ENCODE data around the gene KRT38. TPM values are rescaled to one million over a fixed set of nuclear protein-coding genes. Genes with fewer than 3 reads are reported as not detected.

Gene KRT38
- total RNA-seq, result not detected in 2 replicates
- polyA plus RNA-seq (2012), result not detected

DNA sequence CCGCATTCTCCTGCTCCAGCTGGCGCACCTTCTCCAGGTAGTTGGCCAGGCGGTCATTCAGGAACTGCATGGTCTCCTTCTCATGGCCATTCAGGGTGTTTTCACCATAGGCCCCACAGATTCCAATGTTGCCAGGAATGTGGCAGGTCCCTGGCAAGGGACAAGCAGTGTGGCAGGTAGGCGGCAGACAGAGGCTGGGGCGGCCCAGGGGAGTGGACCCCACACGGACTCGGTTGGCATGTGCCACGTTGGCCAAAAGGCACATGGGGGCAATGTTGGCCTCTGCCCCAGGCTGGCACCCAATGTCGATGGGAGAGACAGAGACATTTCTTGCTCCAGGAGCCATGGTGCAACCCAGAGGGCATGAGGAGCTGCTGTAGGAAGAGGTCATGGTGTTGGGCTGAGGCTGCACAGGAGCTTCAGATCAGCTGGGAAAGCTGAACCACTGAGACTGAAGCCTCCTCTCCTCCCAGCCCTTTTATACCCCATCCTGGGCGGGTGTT is at the start of gene KRT38:
TSS of gene KRT38 (minus strand) at position 453 of the 503 bp plus-strand sequence. CDS start at position 391, 62 bp downstream.
- no peak for DNase-seq (ENCODE audit: low read depth)

DNA sequence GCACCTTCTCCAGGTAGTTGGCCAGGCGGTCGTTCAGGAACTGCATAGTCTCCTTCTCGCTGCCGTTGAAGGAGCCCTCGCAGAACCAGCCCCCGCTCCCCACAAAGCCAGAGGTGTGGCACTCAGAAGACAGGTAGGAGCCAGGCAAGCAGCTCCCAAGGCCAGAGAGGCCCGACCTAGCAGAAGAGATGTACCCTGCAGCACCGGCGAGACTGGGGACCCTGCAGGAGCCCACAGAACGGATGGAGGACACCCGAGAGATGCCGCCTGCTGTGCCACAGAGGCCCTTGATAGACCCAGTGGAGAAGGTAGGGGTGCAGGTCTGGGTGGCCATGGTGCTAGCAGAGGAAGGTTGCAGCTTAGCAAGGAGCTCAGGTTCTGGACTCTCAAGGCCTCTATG is 48.7 kb upstream of the KRT38 start, which contains the start of gene KRT36:
TSS of gene KRT36 (minus strand) at position 380 of the 400 bp plus-strand sequence. CDS start at position 334, 46 bp downstream.
- no peak for DNase-seq (ENCODE audit: low read depth)

DNA sequence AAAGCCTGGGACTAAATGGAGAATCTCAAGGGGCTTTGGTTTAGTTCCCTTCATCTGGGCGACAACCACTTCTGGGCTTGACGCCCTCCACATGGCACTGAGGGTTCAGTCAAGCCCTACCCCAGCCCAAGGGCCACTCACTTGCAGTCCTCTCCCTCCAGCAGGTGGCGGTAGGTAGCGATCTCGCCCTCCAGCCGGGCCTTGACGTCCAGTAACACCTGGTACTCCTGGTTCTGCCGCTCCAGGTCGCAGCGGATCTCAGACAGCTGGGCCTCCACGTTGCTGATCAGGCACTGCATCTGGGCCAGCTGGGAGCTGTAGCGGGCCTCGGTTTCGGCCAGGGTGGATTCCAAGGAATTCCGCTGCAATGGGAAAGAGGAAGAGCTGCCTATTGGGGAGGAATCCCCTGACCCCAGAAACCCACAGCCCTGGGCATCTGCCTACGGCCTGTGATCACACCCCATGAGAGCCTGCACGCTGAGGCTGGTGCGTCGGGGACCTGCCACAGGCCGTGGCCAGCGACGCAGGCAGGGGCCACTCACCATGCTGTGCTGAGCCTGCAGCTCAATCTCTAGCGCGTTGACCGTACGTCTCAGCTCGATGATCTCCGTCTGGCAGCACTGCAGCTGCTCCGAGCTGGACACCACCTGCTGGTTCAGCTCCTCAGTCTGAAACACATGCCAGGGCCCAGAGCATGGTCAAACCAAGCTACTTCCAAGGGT is 46.2 kb upstream of the KRT38 start:
- DNase-seq (ENCODE audit: low read depth), result no peak

DNA sequence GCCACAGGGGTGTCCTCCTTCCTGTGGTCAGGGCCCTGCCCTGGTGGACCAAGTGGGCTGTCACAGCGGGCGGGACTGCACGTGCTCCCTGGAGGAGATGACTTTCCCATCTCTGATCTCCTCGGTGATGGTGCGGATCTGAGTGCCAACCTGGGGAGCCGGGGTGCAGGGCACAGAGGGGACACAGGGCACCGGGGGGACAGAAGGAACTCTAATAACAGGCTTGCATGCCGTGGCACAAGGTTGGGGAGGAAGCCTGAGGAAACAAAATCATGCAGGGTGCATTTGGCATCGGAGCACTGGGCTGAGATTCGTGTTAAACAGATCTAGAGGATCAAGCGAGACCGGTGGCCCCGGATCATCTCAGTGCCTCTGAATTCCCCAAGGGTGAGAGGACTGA is 45.5 kb upstream of the KRT38 start:
- DNase-seq (ENCODE audit: low read depth), result no peak

DNA sequence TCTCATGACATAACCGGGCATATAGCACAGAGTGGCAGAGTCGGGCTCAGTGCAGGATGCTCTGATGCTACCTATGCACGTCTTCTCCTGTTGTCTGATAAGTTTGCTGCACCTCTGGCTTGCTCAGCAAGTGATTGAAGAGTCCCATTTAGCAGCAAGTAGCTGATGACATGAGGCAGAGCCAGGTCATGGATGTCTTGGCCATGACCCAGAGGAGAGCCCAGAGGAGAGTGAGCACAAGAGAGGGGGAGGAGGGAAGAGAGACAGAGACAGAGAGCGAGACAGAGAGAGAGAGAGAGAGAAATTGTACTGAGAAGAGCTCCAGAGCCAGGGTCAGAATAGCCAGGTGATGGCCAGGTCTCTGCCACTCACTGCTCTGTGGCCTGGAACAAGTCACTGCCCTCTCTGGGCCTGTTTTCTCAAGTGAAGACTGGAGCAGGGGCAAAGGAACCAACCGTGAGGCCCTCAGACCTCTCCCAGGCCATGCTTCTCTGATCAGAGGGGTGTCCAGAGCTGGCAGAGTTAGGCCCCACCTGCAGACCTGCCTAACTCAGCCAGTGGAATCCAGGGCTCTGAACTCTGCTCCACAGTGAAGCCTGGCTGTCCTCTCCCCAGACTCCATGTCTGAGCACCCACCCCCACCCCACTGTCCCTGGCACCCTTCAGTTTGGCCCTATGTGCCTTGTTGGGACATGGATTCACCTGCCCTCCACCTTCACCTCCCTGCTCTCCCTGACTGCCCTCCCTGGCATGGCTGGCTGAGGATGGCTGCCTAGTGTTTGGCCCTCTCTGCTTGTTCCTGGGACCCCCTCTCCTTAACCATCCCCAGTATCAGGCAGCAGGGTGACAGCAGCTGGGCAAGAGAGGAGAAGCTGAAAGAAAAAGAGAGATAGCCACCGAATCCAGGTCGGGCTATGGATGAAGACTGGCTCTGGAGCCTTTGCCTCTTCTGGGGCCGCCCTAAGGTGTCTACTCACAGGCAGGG is 44.4 kb upstream of the KRT38 start:
- DNase-seq (ENCODE audit: low read depth), result no peak

DNA sequence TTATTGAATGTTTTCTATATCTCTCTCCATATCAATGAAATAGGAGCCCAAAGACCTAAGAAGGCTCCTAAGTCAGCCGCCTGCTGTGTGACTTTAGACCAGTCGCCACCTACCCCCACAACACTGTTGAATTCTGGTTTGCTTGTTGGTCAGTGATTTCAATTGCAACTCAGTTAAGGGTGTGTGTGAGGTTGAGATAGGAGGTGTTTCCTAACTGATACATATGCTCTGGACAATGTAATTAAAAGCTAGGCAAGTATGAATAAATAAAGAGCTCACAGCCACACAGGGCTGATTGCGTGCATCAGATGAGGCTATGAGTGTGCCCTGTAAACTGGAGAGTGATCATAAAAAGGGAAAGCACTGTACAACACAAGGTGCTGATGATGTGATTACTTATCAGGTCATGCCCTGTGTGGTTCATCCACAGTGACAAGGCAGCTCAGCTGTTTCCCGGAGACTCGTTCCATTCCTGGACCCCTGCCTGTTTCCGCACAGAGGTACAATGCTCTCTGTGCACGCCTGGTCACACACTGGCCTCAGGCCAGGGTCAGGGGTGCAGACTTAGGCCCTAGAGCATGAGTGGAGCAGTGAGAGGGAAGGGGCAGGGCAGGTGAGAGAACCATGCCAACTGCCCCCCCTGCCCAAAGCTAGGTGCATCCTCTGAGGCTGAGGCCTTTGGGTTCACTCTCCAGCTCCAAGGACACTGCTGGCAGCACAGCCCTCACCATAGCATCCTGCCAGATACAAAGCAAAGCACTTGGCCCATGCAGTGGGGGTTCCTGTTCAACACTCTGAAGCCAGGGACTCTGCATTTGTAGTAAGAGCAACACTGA is 43.4 kb upstream of the KRT38 start:
- DNase-seq (ENCODE audit: low read depth), result no peak

DNA sequence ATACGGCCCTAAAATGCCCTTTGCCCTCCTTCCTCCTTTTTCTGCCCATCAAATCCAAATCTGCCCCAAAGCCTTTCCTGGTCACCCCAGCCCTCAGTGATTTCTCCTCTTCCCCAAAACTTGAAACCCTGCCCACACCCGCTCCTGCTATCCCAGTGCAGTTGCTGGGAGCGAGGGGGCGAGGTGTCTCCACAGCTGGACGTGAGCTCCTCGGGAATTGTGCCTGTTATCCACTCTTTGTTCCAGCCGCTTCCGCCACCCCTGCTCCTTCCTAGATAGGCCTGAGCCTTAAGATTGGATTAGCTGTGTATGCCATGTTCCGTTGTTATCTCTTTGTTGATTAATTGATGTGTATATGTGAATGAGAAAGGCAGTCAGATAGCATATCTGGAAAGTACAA is 42.7 kb upstream of the KRT38 start:
- no peak for DNase-seq (ENCODE audit: low read depth)

DNA sequence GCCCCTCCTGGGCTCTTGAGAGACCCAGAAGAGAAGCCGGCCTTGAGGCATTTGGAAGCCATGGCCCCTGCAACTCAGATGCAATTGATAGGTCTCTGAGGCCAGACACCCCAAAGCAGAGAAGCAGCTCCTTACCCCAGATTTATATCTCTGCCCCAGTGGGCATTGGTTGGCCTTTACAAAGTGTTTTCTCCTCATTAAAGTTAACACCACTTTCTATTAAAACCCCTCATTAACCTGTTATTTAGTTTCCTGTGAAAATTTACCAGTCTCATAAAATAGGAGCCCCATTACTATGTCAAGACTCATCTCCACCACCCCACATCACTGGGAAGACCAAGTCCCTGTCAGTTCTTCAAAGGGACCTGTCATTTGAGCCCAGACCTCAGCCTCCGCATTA is 40.3 kb upstream of the KRT38 start, which contains the start of gene KRT35:
TSS of gene KRT35 (minus strand) at position 116 of the 400 bp plus-strand sequence. CDS start at position 62, 54 bp downstream.
- no peak for DNase-seq (ENCODE audit: low read depth)

DNA sequence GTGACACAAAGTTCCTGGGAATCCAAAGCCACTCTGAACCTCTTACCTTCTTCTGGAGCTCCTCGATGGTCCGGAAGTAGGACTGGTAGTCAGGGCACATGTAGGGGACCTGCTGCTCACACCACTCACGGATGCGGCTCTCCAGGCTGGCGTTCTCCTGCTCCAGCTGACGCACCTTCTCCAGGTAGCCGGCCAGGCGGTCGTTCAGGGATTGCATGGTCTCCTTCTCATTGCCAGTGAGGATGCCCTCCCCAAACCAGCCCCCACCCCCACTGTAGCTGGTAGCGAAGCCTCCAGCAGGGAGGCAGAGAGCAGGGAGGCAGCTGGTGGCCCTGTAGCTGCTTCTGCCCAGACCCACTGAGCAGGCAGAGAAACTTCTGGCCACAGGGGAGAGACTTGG is 39.8 kb upstream of the KRT38 start:
- DNase-seq (ENCODE audit: low read depth), result no peak

DNA sequence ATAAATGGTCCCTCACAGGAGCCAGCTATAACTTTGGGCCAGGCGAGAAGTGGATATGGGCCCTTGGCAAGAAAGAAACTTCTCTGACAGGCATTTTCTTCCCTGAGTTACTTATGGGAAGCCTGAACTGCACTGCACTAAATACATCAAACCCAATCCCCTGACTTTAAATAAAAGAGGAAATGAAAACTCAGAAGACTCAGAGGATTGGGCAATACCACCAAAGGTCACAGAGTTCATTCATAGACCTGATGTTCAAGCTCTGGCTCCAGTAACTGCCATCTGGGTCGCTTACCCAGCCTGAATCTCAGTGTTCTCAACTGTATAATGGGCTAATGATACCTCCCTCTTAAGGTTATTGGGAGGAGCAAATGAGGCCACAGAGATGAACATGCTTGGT is 39.4 kb upstream of the KRT38 start:
- no peak for DNase-seq (ENCODE audit: low read depth)

DNA sequence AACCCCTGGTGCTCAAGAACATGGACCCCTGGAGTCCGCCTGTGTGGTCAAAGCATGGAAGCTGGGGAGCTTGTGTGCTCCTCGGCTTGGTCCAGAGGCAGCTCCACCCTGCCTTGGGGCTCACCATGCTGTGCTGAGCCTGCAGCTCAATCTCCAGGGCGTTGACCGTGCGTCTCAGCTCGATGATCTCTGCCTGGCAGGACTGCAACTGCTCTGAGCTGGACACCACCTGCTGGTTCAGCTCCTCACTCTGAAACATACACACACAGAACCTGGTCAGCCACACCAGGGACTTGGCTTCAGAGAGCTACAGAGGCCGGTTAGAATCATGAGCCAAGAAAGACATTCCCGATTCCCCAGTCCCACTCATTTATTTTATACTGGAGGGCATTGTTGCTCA is 37.5 kb upstream of the KRT38 start:
- no peak for DNase-seq (ENCODE audit: low read depth)

DNA sequence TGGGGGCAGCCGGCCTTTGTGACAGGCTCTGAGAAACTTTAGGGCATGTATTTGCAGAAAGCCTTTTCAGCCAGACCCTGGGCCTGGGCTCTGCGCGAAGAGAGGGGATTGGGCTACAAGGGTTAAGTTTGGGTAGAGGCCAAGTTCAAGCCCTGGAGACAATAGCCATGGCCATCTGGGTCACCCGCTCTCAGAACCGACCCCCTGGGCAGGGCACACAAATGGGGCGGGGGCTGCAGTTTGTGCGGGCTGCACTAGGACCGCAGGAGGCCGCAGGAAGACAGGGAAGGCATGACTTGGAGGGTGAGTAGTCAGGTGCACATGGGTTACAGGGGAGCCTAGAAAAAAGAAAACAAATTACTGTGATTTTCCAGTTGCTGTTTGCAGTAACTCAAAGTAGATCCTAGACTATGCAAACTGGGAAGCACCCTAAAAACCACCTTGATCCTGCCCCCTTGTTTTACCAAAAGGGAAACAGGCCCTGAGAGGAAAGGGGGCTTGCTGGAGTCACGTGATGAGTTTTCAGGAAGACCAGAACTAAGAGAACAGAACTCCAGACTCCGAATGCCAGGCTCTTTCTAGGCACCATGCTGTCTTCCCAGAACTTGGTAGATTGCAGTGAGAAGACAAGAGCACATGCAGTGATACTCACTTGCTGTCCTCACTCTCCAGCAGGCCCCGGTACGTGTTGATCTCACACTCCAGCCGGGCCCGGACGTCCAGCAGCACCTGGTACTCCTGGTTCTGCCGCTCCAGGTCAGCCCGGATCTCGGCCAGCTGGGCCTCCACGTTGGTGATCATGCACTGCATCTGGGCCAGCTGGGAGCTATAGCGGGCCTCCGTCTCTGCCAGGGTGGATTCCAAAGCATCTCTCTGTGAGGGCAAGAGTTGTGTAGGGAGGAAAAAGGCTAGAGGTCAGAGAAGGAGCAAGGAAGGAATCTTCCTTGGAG is 36.4 kb upstream of the KRT38 start:
- no peak for DNase-seq (ENCODE audit: low read depth)

DNA sequence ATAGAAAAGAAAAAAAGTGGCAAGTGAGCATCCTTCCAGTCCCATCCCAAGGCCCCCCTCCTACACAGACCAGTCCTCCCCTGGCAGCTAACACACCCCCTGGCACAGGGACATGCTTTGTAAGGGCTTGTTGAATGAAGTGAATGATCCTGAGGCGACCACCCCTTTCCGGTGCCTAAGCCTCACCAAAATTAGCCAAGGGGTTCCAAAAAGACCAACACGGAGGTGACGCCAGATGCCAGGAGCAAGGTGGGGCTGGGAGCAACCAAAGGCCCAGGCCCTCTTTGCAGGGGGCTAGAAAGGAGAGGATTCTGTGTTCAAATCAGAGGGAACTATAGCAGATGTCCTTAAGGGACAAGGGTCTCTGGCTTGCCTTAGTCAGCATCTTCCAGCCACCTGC is 34.6 kb upstream of the KRT38 start:
- DNase-seq (ENCODE audit: low read depth), result no peak

DNA sequence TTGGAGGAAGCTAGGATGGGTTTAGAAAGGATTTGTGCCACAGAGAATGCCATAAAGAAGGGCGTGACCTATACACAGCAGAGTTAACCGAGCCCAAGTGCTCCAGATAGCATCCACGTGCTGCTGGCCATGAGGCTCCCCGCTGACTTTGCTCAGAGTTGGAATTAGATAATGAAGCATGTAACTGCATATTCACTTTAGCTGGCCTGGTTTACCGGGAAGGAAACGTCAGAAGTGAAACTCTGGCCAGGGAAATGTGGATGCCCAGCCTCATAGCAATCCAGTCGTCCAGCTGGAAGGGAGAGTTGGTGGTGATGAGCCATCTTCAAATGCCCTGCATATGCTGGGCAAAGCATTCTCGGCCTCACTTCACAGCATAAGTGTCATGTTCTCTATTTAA is 34.1 kb upstream of the KRT38 start:
- DNase-seq (ENCODE audit: low read depth), result no peak

DNA sequence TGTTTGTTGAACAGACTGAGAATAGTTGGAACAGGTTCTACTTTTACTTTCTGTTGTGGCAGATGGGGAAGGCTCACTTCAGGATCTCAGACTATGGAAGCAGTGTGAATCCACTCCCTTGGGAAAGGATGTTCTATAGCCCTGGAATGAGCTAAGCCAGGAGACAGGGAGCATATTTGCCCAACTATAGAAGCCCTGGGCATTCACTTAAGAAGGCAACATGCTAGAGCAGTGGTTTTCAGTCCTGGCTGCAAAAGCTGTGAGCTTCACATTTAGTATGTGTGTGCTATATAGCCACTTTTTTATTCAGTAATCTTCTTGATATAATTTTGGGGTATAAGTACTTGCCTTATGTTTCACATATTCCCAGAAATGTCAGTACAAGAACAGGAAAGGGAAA is 27.6 kb upstream of the KRT38 start:
- no peak for DNase-seq (ENCODE audit: low read depth)

DNA sequence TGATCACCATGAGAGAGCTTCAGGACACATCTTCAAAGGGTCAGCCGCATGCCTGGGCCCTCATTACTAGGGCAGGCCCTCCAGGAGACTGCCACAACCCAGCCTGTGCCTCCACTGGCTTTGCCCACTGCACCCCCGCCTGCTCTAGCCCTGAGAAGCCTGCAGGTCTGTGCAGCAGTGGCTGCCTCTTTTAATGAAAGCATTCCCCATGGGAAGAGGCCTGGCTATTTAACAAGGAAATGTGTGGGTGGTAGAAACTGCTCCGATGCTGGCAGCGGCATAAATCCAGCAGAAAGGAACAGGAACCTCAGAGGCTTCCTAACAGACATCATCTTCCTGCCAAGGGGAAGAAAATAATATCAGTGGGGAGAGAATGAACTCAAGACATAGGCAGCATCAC is 26.8 kb upstream of the KRT38 start:
- no peak for DNase-seq (ENCODE audit: low read depth)

DNA sequence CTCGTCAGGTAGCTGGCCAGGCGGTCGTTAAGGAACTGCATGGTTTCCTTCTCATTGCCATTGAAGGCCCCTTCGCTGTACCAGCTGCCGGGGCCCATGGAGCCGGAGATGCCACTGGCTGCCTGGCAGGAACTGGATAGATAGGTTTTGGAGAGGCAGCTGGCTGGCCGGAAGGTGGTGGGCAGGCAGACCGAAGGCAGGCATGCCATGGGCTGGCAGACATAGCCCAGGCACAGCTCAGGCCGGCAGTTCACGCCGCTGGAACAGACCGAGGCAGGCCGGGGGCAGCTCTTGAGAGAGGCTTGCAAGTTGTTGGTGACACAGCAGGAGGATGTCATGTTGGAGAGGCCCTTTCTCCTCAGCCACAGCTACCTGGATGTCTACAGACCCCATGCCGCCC is 26.2 kb upstream of the KRT38 start, which contains the start of gene KRT32:
TSS of gene KRT32 (minus strand) at position 399 of the 400 bp plus-strand sequence. CDS start at position 338, 61 bp downstream.
- no peak for DNase-seq (ENCODE audit: low read depth)

DNA sequence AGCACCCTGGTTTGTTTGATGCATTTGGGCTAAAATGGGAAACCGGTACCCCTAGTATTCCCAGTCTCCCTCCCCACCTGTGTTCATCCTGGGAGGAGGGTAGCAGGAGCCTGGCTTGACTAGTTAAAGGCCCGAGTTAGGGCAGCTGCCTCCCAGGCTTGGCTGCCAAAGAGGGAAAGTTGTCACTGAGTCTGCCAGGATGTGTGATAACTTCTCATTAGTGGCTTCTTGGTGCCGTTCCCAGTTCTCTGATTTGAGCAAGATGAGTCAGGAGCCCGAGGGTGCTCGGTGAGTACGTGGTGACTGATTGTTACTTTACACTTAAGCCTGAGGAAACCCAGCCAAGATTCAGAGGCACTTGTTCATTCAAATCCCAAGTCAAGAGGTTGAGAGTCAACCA is 23.9 kb upstream of the KRT38 start:
- peak; percentile 90 for DNase-seq (ENCODE audit: low read depth)

DNA sequence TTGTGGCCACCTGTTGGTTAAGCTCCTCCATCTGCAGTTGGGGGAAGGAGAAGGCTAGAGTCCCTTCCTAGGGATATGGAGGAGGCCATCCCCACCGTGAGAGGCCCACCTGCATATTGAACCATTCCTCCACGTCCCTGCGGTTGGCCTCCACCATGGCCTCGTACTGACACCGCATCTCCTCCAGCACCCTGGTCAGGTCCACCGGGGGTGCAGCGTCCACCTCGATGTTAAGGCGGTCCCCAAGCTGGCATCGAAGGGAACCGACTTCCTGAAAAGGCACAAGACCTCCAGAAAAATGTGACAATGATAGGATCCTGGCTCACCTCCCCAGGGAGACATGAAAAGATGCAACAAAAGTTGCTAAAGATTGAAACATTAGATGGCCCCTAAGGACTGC is 23.4 kb upstream of the KRT38 start:
- DNase-seq (ENCODE audit: low read depth), result no peak

DNA sequence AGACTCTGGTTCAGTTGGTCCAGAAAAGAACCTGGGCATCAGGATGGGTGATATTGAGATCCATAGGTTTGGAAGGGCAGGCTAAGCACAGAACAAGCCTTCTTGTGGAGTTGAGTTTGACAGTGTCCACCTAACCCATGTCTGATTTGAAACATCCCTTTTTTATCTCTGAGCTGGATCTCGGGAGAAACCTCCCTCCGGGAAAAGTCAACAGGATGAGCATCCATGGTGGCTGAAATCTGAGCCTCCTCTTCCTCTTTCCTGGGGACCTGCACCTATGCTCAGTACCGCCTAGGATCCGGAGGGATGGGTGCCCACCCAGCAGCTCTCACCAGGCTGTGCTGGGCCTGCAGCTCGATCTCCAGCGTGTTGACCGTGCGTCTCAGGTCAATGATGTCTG is 23.0 kb upstream of the KRT38 start:
- no peak for DNase-seq (ENCODE audit: low read depth)

Measured in myocyte (in vitro differentiated cells).